H9 (cell line): ENCODE data around the gene PAOX. TPM values are rescaled to one million over a fixed set of nuclear protein-coding genes. Genes with fewer than 3 reads are reported as not detected.

Experiments used
- DNase-seq: peaks from one replicate; pipeline ENCODE4 v3.0.0-alpha.2; 2017
- H2AFZ ChIP-seq: one replicate; pipeline ENCODE4 v1.6.1; 2013; ENCODE audit warnings: mild to moderate bottlenecking, low read length, control low read depth, moderate library complexity
- H2AK5ac ChIP-seq: 2 replicates; pipeline ENCODE4 v1.6.1; 2013; ENCODE audit warnings: low read length, control low read depth, mixed read lengths; ENCODE audit not compliant: insufficient read length
- H2BK120ac ChIP-seq: one replicate; pipeline ENCODE4 v1.6.1; 2013; ENCODE audit warnings: low read depth, mild to moderate bottlenecking, low read length, control low read depth, inconsistent platforms; ENCODE audit not compliant: poor library complexity, severe bottlenecking
- H2BK12ac ChIP-seq: 2 replicates; pipeline ENCODE4 v1.6.1; 2013; ENCODE audit warnings: low read length, control low read depth, mixed read lengths, low read depth; ENCODE audit not compliant: insufficient read length
- H2BK15ac ChIP-seq: 2 replicates; pipeline ENCODE4 v1.6.1; 2013; ENCODE audit warnings: low read depth, low read length, control low read depth
- H2BK20ac ChIP-seq: one replicate; pipeline ENCODE4 v1.6.1; 2013; ENCODE audit warnings: low read depth, mild to moderate bottlenecking, low read length, control low read depth, inconsistent platforms; ENCODE audit not compliant: poor library complexity, severe bottlenecking
- H2BK5ac ChIP-seq: 2 replicates; pipeline ENCODE4 v1.6.1; 2013; ENCODE audit warnings: low read length, control low read depth, mixed read lengths; ENCODE audit not compliant: insufficient read length
- H3K14ac ChIP-seq: 2 replicates; pipeline ENCODE4 v1.6.1; 2013; ENCODE audit warnings: low read length, control low read depth; ENCODE audit not compliant: insufficient read depth
- H3K18ac ChIP-seq: 2 replicates; pipeline ENCODE4 v1.6.1; 2013; ENCODE audit warnings: low read depth, mild to moderate bottlenecking, mixed read lengths, low read length, control low read depth; ENCODE audit not compliant: insufficient read length
- H3K23ac ChIP-seq: 2 replicates; pipeline ENCODE4 v1.6.1; 2013; ENCODE audit warnings: low read length, control low read depth, mixed read lengths, low read depth; ENCODE audit not compliant: insufficient read length
- H3K23me2 ChIP-seq: 2 replicates; pipeline ENCODE4 v1.6.1; 2013; ENCODE audit warnings: low read depth, mild to moderate bottlenecking, mixed read lengths, low read length, control low read depth; ENCODE audit not compliant: insufficient read length, poor library complexity, severe bottlenecking
- H3K27ac ChIP-seq: 2 replicates; pipeline ENCODE4 v1.5.1; 2013; ENCODE audit warnings: low read length, control low read depth, mixed read lengths, low read depth; ENCODE audit not compliant: insufficient read length
- H3K27me3 ChIP-seq: 2 replicates; pipeline ENCODE4 v1.6.1; 2013; ENCODE audit warnings: low read length, control low read depth, inconsistent platforms; ENCODE audit not compliant: insufficient read depth
- H3K4ac ChIP-seq: 2 replicates; pipeline ENCODE4 v1.6.1; 2013; ENCODE audit warnings: low read depth, mild to moderate bottlenecking, control low read depth, inconsistent platforms, low read length, moderate library complexity
- H3K4me1 ChIP-seq: 2 replicates; pipeline ENCODE4 v1.6.1; 2013; ENCODE audit warnings: low read length, control low read depth, inconsistent platforms; ENCODE audit not compliant: insufficient read depth
- H3K4me2 ChIP-seq: 2 replicates; pipeline ENCODE4 v1.6.1; 2013; ENCODE audit warnings: low read length, control low read depth, mixed read lengths; ENCODE audit not compliant: insufficient read length, insufficient read depth
- H3K56ac ChIP-seq: 2 replicates; pipeline ENCODE4 v1.6.1; 2013; ENCODE audit warnings: low read depth, mild to moderate bottlenecking, mixed read lengths, low read length, control low read depth; ENCODE audit not compliant: insufficient read length
- H3K79me1 ChIP-seq: 2 replicates; pipeline ENCODE4 v1.6.1; 2013; ENCODE audit warnings: low read depth, mild to moderate bottlenecking, moderate library complexity, low read length, control low read depth, inconsistent platforms; ENCODE audit not compliant: insufficient read depth, poor library complexity, severe bottlenecking
- H3K79me2 ChIP-seq: 2 replicates; pipeline ENCODE4 v1.6.1; 2013; ENCODE audit warnings: low read length, control low read depth, inconsistent platforms; ENCODE audit not compliant: insufficient read depth
- H3K9ac ChIP-seq: 2 replicates; pipeline ENCODE4 v1.6.1; 2013; ENCODE audit warnings: low read length, control low read depth, mixed read lengths; ENCODE audit not compliant: insufficient read length; ENCODE audit errors: extremely low read depth
- H3K9me3 ChIP-seq: one replicate; pipeline ENCODE4 v1.6.1; 2013; ENCODE audit warnings: low read depth, low read length, inconsistent platforms; ENCODE audit not compliant: control insufficient read depth
- H3T11ph ChIP-seq: one replicate; pipeline ENCODE4 v1.6.1; 2013; ENCODE audit warnings: mild to moderate bottlenecking, low read length, control low read depth, inconsistent platforms
- H4K20me1 ChIP-seq: one replicate; pipeline ENCODE4 v1.6.1; 2013; ENCODE audit not compliant: control insufficient read depth, insufficient read length, insufficient read depth
- H4K5ac ChIP-seq: 2 replicates; pipeline ENCODE4 v1.6.1; 2013; ENCODE audit warnings: low read depth, mild to moderate bottlenecking, mixed read lengths, low read length, control low read depth; ENCODE audit not compliant: insufficient read length
- H4K8ac ChIP-seq: replicated peaks from 2 replicates; pipeline ENCODE4 v1.6.1; 2013; ENCODE audit warnings: low read length, control low read depth, mixed read lengths, low read depth; ENCODE audit not compliant: insufficient read length
- H4K91ac ChIP-seq: 2 replicates; pipeline ENCODE4 v1.6.1; 2013; ENCODE audit warnings: low read depth, mild to moderate bottlenecking, moderate library complexity, mixed read lengths, low read length, control low read depth; ENCODE audit not compliant: insufficient read length
- H3K27ac Mint-ChIP-seq, 3 experiments: 2 replicates in 2 of 3; 3 replicates in 1 of 3; pipeline ENCODE4 v1.8.0; 2020 to 2021; ENCODE audit warnings: mixed read lengths in 3 of 3, mild to moderate bottlenecking in 1 of 3, moderate library complexity in 1 of 3
- H3K27me3 Mint-ChIP-seq: 2 replicates; pipeline ENCODE4 v1.8.0; 2021; ENCODE audit warnings: low read depth, mild to moderate bottlenecking, moderate library complexity, mixed read lengths
- H3K36me3 Mint-ChIP-seq, 3 experiments: 2 replicates in 2 of 3; 3 replicates in 1 of 3; pipeline ENCODE4 v1.8.0; 2020 to 2021; ENCODE audit warnings: low read depth in 3 of 3, mixed read lengths in 3 of 3; ENCODE audit not compliant: insufficient read depth in 1 of 3
- H3K4me1 Mint-ChIP-seq, 2 experiments: 2 replicates each; pipeline ENCODE4 v1.8.0; 2020; ENCODE audit warnings: mixed read lengths in 2 of 2
- H3K4me3 Mint-ChIP-seq, 2 experiments: 2 replicates in 1 of 2; 3 replicates in 1 of 2; pipeline ENCODE4 v1.8.0; 2020 to 2021; ENCODE audit warnings: mild to moderate bottlenecking in 2 of 2, mixed read lengths in 2 of 2, moderate library complexity in 1 of 2
- H3K9me3 Mint-ChIP-seq, 2 experiments: 2 replicates in 1 of 2; 3 replicates in 1 of 2; pipeline ENCODE4 v1.8.0; 2020; ENCODE audit warnings: mild to moderate bottlenecking in 2 of 2, mixed read lengths in 2 of 2, moderate library complexity in 1 of 2
- CTCF ChIP-seq: fragments of 200-600 bp; sonication (generic); conservative IDR thresholded peaks from 3 replicates; pipeline ENCODE4 v1.8.0; 2021; ENCODE audit warnings: antibody characterized with exemption, mild to moderate bottlenecking
- WGBS: extraction: QIAGEN DNeasy Blood & Tissue Kit; methylation state at CpG from one replicate; pipeline ENCODE4 v1.1.7; 2013; ENCODE audit warnings: missing lambda C conversion rate, low lambda C conversion rate, mixed read lengths; ENCODE audit not compliant: insufficient read length; ENCODE audit errors: extremely low coverage; 5-methylcytosine and 5-hydroxymethylcytosine counted together
- total RNA-seq: library from RNA; stranded (reverse); gene quantifications from 2 replicates; pipeline ENCODE4 v1.2.1, GENCODE V29; 2021

PAOX gene
- total RNA-seq, 1 experiment from 2014 or later, result 5.6 TPM

DNA sequence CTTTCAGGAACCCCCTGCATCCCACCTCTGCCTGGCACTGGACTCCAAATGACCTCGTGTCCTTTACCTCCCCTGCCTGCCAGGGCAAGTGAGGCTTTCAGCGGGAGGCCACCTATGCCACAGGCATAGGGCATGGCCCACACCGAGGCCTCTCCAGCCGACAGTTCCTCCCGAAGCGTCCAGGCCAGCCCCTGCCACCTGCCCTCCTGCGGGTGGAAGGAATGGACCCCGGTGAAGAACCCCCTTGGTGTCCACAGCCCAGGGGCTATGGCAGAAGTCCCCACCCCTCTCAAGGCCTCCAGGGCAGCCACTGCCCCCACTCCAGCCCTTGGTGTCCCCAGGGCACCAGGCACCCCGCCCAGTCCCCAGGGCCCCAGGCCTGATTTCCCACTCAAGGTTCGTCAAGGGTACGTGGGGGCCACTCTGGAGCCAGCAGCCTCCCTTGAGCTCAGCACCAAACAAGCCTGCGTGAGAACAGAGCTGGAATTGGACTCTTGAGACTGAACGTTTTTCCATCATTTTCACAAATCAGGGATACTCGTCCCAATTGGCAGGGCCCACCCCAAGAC is 24.3 kb upstream of the PAOX start:
- WGBS, result no CpG with 5 or more reads among the region's 14 CpGs
- H3K27me3 Mint-ChIP-seq, result peaks cover 11% of the 10 kb centered on the region
- no peak overlapping the region for H3K23ac ChIP-seq

More for the DNA sequence above, 24.3 kb upstream of the PAOX start:
- H3K9me3 ChIP-seq, result no peaks in the 10 kb centered on the region
- Mint-ChIP-seq H3K4me3 (no peak overlapping the region), H3K4me1 (peaks cover 2 to 8% of the 10 kb centered on the region in 2 experiments; a peak in 2 of 4 replicates), H3K9me3 (no peaks in the 10 kb centered on the region), H3K36me3 (peaks cover 0 to 3% (median 3%) of the 10 kb centered on the region in 3 experiments; a peak in 1 of 7 replicates), H3K27ac (no peak overlapping the region)
- H4K5ac ChIP-seq, result no peak overlapping the region
- no peak overlapping the region for H4K8ac ChIP-seq
- H2BK5ac ChIP-seq, result no peak overlapping the region
- no peaks in the 10 kb centered on the region for H3K79me2 ChIP-seq
- no peak overlapping the region; the same call in 1 of the 2 replicates for H3K14ac ChIP-seq
- no peak for DNase-seq
- H3K27ac ChIP-seq, result no peak overlapping the region
- no peak overlapping the region for H2BK15ac ChIP-seq
- H4K91ac ChIP-seq, result no peak overlapping the region
- no peaks in the 10 kb centered on the region for H4K20me1 ChIP-seq
- no peak overlapping the region for H2BK20ac ChIP-seq
- H2AFZ ChIP-seq, result no peak overlapping the region
- no peak overlapping the region for H3K56ac ChIP-seq
- TF ChIP-seq CTCF, result no peak
- no peak overlapping the region for H3K4me2 ChIP-seq
- H3K23me2 ChIP-seq, result no peaks in the 10 kb centered on the region
- H2AK5ac ChIP-seq, result no peak overlapping the region
- H2BK120ac ChIP-seq, result no peak overlapping the region
- no peak overlapping the region for H3K18ac ChIP-seq
- no peak overlapping the region for H3K4ac ChIP-seq
- no peak overlapping the region for H2BK12ac ChIP-seq
- no peaks in the 10 kb centered on the region for H3K4me1 ChIP-seq
- no peak overlapping the region for H3T11ph ChIP-seq
- no peaks in the 10 kb centered on the region for H3K27me3 ChIP-seq
- H3K79me1 ChIP-seq, result no peaks in the 10 kb centered on the region
- H3K9ac ChIP-seq, result no peak overlapping the region
